ENCODE measurements around the gene ADPRHL1.

DNA sequence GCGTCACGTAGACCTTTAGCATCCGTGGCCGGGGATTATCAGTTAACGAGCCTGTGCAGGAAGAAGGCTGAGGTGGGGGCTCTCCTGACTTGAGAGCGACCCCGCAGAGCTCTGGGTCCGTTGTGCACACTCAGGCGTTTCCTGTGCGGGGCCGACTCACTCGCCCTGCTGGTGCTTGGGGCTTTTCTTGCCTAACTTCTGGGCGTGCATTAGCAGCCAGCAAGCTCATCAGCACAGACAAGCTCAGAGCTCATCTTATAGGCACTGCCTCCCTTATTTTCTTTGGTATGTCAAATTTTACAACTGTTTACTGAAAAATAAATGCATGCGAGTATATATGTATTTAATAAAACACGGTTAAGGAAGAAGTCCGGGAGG is 23.7 kb downstream of the ADPRHL1 start:
- TF ChIP-seq EZH2 (IDR thresholded peaks at IDR 0.05; ENCODE audit: borderline replicate concordance, low read depth, low read length, poor library complexity, severe bottlenecking) = no peak
- TF ChIP-seq, protein P1, sequence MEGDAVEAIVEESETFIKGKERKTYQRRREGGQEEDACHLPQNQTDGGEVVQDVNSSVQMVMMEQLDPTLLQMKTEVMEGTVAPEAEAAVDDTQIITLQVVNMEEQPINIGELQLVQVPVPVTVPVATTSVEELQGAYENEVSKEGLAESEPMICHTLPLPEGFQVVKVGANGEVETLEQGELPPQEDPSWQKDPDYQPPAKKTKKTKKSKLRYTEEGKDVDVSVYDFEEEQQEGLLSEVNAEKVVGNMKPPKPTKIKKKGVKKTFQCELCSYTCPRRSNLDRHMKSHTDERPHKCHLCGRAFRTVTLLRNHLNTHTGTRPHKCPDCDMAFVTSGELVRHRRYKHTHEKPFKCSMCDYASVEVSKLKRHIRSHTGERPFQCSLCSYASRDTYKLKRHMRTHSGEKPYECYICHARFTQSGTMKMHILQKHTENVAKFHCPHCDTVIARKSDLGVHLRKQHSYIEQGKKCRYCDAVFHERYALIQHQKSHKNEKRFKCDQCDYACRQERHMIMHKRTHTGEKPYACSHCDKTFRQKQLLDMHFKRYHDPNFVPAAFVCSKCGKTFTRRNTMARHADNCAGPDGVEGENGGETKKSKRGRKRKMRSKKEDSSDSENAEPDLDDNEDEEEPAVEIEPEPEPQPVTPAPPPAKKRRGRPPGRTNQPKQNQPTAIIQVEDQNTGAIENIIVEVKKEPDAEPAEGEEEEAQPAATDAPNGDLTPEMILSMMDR (conservative IDR thresholded peaks at IDR 0.05; ENCODE audit: low read depth, low read length) = no peak
